ENCODE data around the gene ELFN1. TPM values are rescaled to one million over a fixed set of nuclear protein-coding genes. Genes with fewer than 3 reads are reported as not detected.
A peak's percentile ranks its signal among the peaks of the same experiment; 100 is the strongest.

The ELFN1 gene
- total RNA-seq, 1 experiment from 2014 or later: 0.69 TPM

GRCh38 chr7:1739593-1739992 lies 69.5 kb downstream of the ELFN1 start:
- CTCF ChIA-PET: interaction anchor here (0.6 kb wide), 1 partner anchor 10 kb away, joined by 3 read pairs; no protein-coding TSS in a partner anchor
- no peaks in the 10 kb centered on the region for H3F3A ChIP-seq (ENCODE audit: low read length, unreplicated experiment)
- H3K36me3 ChIP-seq (ENCODE audit: low read depth, low read length): no peaks in the 10 kb centered on the region
- H4K20me1 ChIP-seq (ENCODE audit: low read length): no peaks in the 10 kb centered on the region
- no peak overlapping the region for H3K9ac ChIP-seq (ENCODE audit: low read length)
- DNase-seq (no peak), ATAC-seq (no peak)
- peaks cover 20% of the 10 kb centered on the region for H3K4me1 ChIP-seq (ENCODE audit: insufficient read depth, low read length)
- no peaks in the 10 kb centered on the region for H3K9me2 ChIP-seq (replicated peaks; ENCODE audit: low read length)
- TF ChIP-seq CTCF (conservative IDR thresholded peaks at IDR 0.05; ENCODE audit: low read depth, low read length) (no peak), EZH2phosphoT487 (IDR thresholded peaks at IDR 0.05; ENCODE audit: borderline replicate concordance, low read length) (no peak), EZH2 (IDR thresholded peaks at IDR 0.05; ENCODE audit: low read length, unreplicated experiment) (no peak)
- no TSS peak for BruUV-seq (replicated peaks)
- H3K27ac ChIP-seq (ENCODE audit: low read length): no peak overlapping the region
- H3K79me2 ChIP-seq (ENCODE audit: low read length): peaks cover 13% of the 10 kb centered on the region
- peaks cover 17% of the 10 kb centered on the region for H3K27me3 ChIP-seq (ENCODE audit: low read length)
- no peak overlapping the region for H3K4me2 ChIP-seq (ENCODE audit: low read length)
- H3K4me3 ChIP-seq (ENCODE audit: low read length): no peak overlapping the region
- no peak overlapping the region for H2AFZ ChIP-seq (ENCODE audit: low read length)
- H3K9me3 ChIP-seq (ENCODE audit: low read length): no peaks in the 10 kb centered on the region
- intact Hi-C loops (cut with micrococcal nuclease): no loop called here
- POLR2A ChIA-PET (ENCODE audit: unreplicated experiment): no interaction called here

- no peak overlapping the region for H3K4me3 ChIP-seq (ENCODE audit: low read length)
- peaks cover 13% of the 10 kb centered on the region for H3K27me3 ChIP-seq (ENCODE audit: low read length)
- H3K9me2 ChIP-seq (replicated peaks; ENCODE audit: low read length): no peaks in the 10 kb centered on the region
- no peaks in the 10 kb centered on the region for H4K20me1 ChIP-seq (ENCODE audit: low read length)
- ChIA-PET CTCF (interaction anchor here (0.6 kb wide), 1 partner anchor 10 kb away, joined by 3 read pairs; no protein-coding TSS in a partner anchor), POLR2A (ENCODE audit: unreplicated experiment) (no interaction called here)
- no peak overlapping the region for H3K27ac ChIP-seq (ENCODE audit: low read length)
- H3K36me3 ChIP-seq (ENCODE audit: low read depth, low read length): no peaks in the 10 kb centered on the region
- H3K79me2 ChIP-seq (ENCODE audit: low read length): peaks cover 13% of the 10 kb centered on the region
- TF ChIP-seq EZH2 (IDR thresholded peaks at IDR 0.05; ENCODE audit: low read length, unreplicated experiment) (no peak), CTCF (conservative IDR thresholded peaks at IDR 0.05; ENCODE audit: low read depth, low read length) (no peak), EZH2phosphoT487 (IDR thresholded peaks at IDR 0.05; ENCODE audit: borderline replicate concordance, low read length) (no peak)
- H3K9ac ChIP-seq (ENCODE audit: low read length): no peak overlapping the region
- no TSS peak for BruUV-seq (replicated peaks)
- intact Hi-C loops (cut with micrococcal nuclease): no loop called here
- peaks cover 20% of the 10 kb centered on the region for H3K4me1 ChIP-seq (ENCODE audit: insufficient read depth, low read length)
- DNase-seq (no peak), ATAC-seq (no peak)
- no peaks in the 10 kb centered on the region for H3K9me3 ChIP-seq (ENCODE audit: low read length)
- no peak overlapping the region for H2AFZ ChIP-seq (ENCODE audit: low read length)
- no peaks in the 10 kb centered on the region for H3F3A ChIP-seq (ENCODE audit: low read length, unreplicated experiment)
- H3K4me2 ChIP-seq (ENCODE audit: low read length): no peak overlapping the region
Measured at GRCh38 chr7:1740214-1740613, 70.1 kb downstream of the ELFN1 start.

GRCh38 chr7:1741246-1741645 lies 71.2 kb downstream of the ELFN1 start:
- Histone ChIP-seq H3K27me3 (ENCODE audit: low read length) (peaks cover 3% of the 10 kb centered on the region; the same call in 1 of the 2 replicates), H3K27ac (ENCODE audit: low read length) (no peak overlapping the region), H3K36me3 (ENCODE audit: low read depth, low read length) (no peaks in the 10 kb centered on the region), H3K9me3 (ENCODE audit: low read length) (no peaks in the 10 kb centered on the region), H3K4me2 (ENCODE audit: low read length) (peak overlapping the region; percentile 94), H3K4me3 (ENCODE audit: low read length) (peak overlapping the region; percentile 82), H2AFZ (ENCODE audit: low read length) (no peak overlapping the region), H3K79me2 (ENCODE audit: low read length) (peaks cover 13% of the 10 kb centered on the region), H3F3A (ENCODE audit: low read length, unreplicated experiment) (no peaks in the 10 kb centered on the region), H3K9me2 (replicated peaks; ENCODE audit: low read length) (no peaks in the 10 kb centered on the region), H3K4me1 (ENCODE audit: insufficient read depth, low read length) (peaks cover 20% of the 10 kb centered on the region), H4K20me1 (ENCODE audit: low read length) (no peaks in the 10 kb centered on the region), H3K9ac (ENCODE audit: low read length) (peak overlapping the region; percentile 77)
- intact Hi-C loops (cut with micrococcal nuclease): no loop called here
- POLR2A ChIA-PET (ENCODE audit: unreplicated experiment): no interaction called here
- no peak for ATAC-seq
- TF ChIP-seq CTCF (conservative IDR thresholded peaks at IDR 0.05; ENCODE audit: low read depth, low read length) (no peak), EZH2 (IDR thresholded peaks at IDR 0.05; ENCODE audit: low read length, unreplicated experiment) (no peak), EZH2phosphoT487 (IDR thresholded peaks at IDR 0.05; ENCODE audit: borderline replicate concordance, low read length) (no peak)
- BruUV-seq (replicated peaks): no TSS peak
- DNase-seq: no peak
- CTCF ChIA-PET: no interaction called here
